Measurements from ENCODE around the gene PCDHGC4.

DNA sequence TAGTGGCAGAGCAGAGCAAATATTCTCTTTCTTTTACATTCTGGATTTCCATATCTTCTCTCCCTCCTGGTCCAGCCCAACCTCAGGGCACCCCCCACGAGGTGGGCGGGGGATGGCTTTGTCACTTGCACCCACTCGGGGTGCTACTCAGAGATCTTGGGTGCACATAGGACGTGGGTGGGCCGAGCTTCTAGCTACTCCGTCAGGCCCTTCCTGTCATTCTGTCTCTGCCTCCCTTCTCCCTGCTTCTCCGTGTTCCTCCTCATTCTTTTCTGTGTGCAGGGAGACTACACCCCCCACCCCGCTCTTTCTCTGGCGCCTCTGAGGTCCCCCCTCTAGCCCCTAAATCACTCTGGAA is 23.6 kb downstream of the PCDHGC4 start:
- TF ChIP-seq, protein P1, sequence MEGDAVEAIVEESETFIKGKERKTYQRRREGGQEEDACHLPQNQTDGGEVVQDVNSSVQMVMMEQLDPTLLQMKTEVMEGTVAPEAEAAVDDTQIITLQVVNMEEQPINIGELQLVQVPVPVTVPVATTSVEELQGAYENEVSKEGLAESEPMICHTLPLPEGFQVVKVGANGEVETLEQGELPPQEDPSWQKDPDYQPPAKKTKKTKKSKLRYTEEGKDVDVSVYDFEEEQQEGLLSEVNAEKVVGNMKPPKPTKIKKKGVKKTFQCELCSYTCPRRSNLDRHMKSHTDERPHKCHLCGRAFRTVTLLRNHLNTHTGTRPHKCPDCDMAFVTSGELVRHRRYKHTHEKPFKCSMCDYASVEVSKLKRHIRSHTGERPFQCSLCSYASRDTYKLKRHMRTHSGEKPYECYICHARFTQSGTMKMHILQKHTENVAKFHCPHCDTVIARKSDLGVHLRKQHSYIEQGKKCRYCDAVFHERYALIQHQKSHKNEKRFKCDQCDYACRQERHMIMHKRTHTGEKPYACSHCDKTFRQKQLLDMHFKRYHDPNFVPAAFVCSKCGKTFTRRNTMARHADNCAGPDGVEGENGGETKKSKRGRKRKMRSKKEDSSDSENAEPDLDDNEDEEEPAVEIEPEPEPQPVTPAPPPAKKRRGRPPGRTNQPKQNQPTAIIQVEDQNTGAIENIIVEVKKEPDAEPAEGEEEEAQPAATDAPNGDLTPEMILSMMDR (IDR thresholded peaks at IDR 0.05) = no peak
- TF ChIP-seq POLR2A (IDR thresholded peaks at IDR 0.05) (no peak), EP300 (IDR thresholded peaks at IDR 0.05) (no peak)

Data from tibial nerve (tissue), 4 donors.